Neural progenitor cell (in vitro differentiated cells): ENCODE data around the gene PTPN14.

Experiments used
- EZH2 ChIP-seq: fragments of 200-600 bp; sonication (generic); IDR thresholded peaks from 2 replicates; pipeline ENCODE4 v1.6.1; 2017; ENCODE audit warnings: antibody characterized with exemption, mild to moderate bottlenecking, moderate library complexity
- EZH2phosphoT487 ChIP-seq: fragments of 200-600 bp; sonication (generic); IDR thresholded peaks from 2 replicates; pipeline ENCODE4 v1.6.1; 2017; ENCODE audit warnings: antibody characterized with exemption
- TF ChIP-seq, protein P1 (sequence below): fragments of 200-600 bp; sonication (generic); IDR thresholded peaks from 2 replicates; pipeline ENCODE4 v1.5.1; 2017; ENCODE audit warnings: antibody characterized with exemption, mild to moderate bottlenecking

DNA sequence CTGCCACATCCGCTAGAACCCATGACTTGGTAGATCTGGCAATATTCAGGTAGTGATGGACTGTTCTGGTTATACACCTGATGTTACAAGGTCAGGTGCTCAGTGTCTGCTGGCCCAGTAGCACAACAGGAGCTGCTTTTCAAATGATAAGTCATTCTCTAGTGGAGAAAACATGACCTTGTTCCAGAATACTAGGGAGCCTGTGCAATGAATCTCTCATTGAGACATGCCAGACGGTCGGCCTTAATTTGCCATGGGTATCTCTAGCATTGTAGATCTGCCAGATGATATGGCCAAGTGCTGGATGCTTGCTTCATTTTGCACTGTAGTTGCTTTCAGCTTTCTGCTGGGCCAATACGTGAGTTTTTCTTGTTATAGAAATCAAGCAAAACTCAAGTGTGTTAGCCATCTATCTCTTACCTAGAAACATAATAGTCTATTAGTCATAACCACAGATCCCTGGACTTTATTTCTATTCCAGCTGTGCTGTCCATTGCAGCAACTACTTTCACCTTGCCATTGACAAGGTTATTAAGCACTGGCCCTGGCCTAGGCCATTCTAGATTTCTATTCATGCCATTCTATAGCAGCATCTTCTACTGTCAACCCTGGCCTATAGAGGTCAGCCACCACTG, 37.7 kb upstream of the PTPN14 start:
- no peak for TF ChIP-seq EZH2
- TF ChIP-seq, protein P1, sequence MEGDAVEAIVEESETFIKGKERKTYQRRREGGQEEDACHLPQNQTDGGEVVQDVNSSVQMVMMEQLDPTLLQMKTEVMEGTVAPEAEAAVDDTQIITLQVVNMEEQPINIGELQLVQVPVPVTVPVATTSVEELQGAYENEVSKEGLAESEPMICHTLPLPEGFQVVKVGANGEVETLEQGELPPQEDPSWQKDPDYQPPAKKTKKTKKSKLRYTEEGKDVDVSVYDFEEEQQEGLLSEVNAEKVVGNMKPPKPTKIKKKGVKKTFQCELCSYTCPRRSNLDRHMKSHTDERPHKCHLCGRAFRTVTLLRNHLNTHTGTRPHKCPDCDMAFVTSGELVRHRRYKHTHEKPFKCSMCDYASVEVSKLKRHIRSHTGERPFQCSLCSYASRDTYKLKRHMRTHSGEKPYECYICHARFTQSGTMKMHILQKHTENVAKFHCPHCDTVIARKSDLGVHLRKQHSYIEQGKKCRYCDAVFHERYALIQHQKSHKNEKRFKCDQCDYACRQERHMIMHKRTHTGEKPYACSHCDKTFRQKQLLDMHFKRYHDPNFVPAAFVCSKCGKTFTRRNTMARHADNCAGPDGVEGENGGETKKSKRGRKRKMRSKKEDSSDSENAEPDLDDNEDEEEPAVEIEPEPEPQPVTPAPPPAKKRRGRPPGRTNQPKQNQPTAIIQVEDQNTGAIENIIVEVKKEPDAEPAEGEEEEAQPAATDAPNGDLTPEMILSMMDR, result no peak
- TF ChIP-seq EZH2phosphoT487, result no peak
